ENCODE results near the gene BBS12. TPM values are rescaled to one million over a fixed set of nuclear protein-coding genes. Genes with fewer than 3 reads are reported as not detected.
"Not testable (repeated sequence)": the region's sequence is repeated elsewhere in the genome, so short reads cannot be mapped to it uniquely, and the experiment has no call there.

BBS12 gene
- polyA plus RNA-seq, 3 donors, result 0.19 to 1.0 (median 0.52) TPM

DNA sequence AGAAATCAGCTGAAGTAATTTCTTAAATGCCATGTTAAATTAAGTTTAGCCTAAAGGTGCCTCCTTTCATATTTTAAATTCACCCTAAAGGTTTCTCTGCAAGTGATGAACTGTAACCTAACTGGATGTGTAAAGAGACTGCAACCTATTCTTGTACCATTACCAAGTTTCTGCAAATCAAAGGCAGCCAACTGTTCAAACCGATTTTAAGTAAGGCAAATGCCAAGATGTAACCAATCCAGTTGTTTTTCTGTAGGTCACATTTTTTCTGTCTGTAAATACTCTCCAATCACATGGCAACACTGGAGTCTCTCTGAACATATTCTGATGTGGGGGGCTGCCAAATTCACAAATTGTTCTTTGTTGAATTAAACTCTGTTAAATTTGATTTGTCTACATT is 51.8 kb downstream of the BBS12 start:
- Mint-ChIP-seq H3K4me1 (no peaks in the 10 kb centered on the region), H3K9me3 (peaks cover 2 to 7% (median 3%) of the 10 kb centered on the region in 7 donors), H3K27ac (no peak overlapping the region), H3K4me3 (no peak overlapping the region), H3K36me3 (no peaks in the 10 kb centered on the region), H3K27me3 (ENCODE audit: low read depth in 3 of 3) (peaks cover 3 to 5% (median 3%) of the 10 kb centered on the region in 3 donors)
- H3K79me2 ChIP-seq (ENCODE audit: insufficient read depth, low read length), result no peaks in the 10 kb centered on the region
- no peaks in the 10 kb centered on the region for H3K27me3 ChIP-seq (ENCODE audit: control insufficient read depth in 2 of 2, insufficient read depth in 2 of 2, low read length in 2 of 2)
- TF ChIP-seq, protein P1, sequence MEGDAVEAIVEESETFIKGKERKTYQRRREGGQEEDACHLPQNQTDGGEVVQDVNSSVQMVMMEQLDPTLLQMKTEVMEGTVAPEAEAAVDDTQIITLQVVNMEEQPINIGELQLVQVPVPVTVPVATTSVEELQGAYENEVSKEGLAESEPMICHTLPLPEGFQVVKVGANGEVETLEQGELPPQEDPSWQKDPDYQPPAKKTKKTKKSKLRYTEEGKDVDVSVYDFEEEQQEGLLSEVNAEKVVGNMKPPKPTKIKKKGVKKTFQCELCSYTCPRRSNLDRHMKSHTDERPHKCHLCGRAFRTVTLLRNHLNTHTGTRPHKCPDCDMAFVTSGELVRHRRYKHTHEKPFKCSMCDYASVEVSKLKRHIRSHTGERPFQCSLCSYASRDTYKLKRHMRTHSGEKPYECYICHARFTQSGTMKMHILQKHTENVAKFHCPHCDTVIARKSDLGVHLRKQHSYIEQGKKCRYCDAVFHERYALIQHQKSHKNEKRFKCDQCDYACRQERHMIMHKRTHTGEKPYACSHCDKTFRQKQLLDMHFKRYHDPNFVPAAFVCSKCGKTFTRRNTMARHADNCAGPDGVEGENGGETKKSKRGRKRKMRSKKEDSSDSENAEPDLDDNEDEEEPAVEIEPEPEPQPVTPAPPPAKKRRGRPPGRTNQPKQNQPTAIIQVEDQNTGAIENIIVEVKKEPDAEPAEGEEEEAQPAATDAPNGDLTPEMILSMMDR (IDR thresholded peaks at IDR 0.05), result no peak
- H2AFZ ChIP-seq (ENCODE audit: insufficient read depth, low read depth, low read length, poor library complexity, severe bottlenecking), result no peak overlapping the region
- H3K9me3 ChIP-seq (replicated peaks in 1 of 2; ENCODE audit: control insufficient read depth in 1 of 2, insufficient read depth in 1 of 2, low read length in 2 of 2), result no peaks in the 10 kb centered on the region
- DNase-seq, result no peak
- H3K4me3 ChIP-seq (replicated peaks in 1 of 3; ENCODE audit: low read depth in 2 of 3, low read length in 3 of 3), result no peak overlapping the region
- H4K20me1 ChIP-seq (ENCODE audit: insufficient read depth, low read length), result no peaks in the 10 kb centered on the region
- no peak overlapping the region for H3K9ac ChIP-seq (ENCODE audit: insufficient read depth, low read length, poor library complexity, severe bottlenecking)
- intact Hi-C loops (cut with micrococcal nuclease), result no loop called here
- no peaks in the 10 kb centered on the region for H3K36me3 ChIP-seq (replicated peaks in 1 of 2; ENCODE audit: control insufficient read depth in 1 of 2, insufficient read depth in 2 of 2, low read length in 2 of 2)
- WGBS (ENCODE audit: insufficient coverage), result 86% methylated on average over 1 of the region's 1 CpG
- H3K4me2 ChIP-seq (replicated peaks; ENCODE audit: extremely low read depth, low read length, poor library complexity, severe bottlenecking), result no peak overlapping the region
- no peaks in the 10 kb centered on the region for H3K4me1 ChIP-seq (ENCODE audit: control insufficient read depth in 1 of 2, insufficient read depth in 2 of 2, low read length in 2 of 2)
- no peak overlapping the region for H3K27ac ChIP-seq (ENCODE audit: low read depth in 1 of 2, low read length in 2 of 2)

- Histone ChIP-seq H3K9ac (ENCODE audit: insufficient read depth, low read length, poor library complexity, severe bottlenecking) (no peak overlapping the region), H2AFZ (ENCODE audit: insufficient read depth, low read depth, low read length, poor library complexity, severe bottlenecking) (no peak overlapping the region), H3K36me3 (replicated peaks in 1 of 2; ENCODE audit: control insufficient read depth in 1 of 2, insufficient read depth in 2 of 2, low read length in 2 of 2) (no peaks in the 10 kb centered on the region), H4K20me1 (ENCODE audit: insufficient read depth, low read length) (no peaks in the 10 kb centered on the region), H3K27me3 (ENCODE audit: control insufficient read depth in 2 of 2, insufficient read depth in 2 of 2, low read length in 2 of 2) (no peaks in the 10 kb centered on the region), H3K27ac (ENCODE audit: low read depth in 1 of 2, low read length in 2 of 2) (no peak overlapping the region), H3K9me3 (replicated peaks in 1 of 2; ENCODE audit: control insufficient read depth in 1 of 2, insufficient read depth in 1 of 2, low read length in 2 of 2) (no peaks in the 10 kb centered on the region), H3K79me2 (ENCODE audit: insufficient read depth, low read length) (no peaks in the 10 kb centered on the region), H3K4me1 (ENCODE audit: control insufficient read depth in 1 of 2, insufficient read depth in 2 of 2, low read length in 2 of 2) (no peaks in the 10 kb centered on the region), H3K4me2 (replicated peaks; ENCODE audit: extremely low read depth, low read length, poor library complexity, severe bottlenecking) (no peak overlapping the region), H3K4me3 (replicated peaks in 1 of 3; ENCODE audit: low read depth in 2 of 3, low read length in 3 of 3) (no peak overlapping the region)
- TF ChIP-seq, protein P1 (IDR thresholded peaks at IDR 0.05), result no peak
- Mint-ChIP-seq H3K9me3 (peaks cover 0 to 6% (median 3%) of the 10 kb centered on the region in 7 donors), H3K4me3 (no peak overlapping the region), H3K36me3 (no peaks in the 10 kb centered on the region), H3K27ac (no peak overlapping the region), H3K27me3 (ENCODE audit: low read depth in 3 of 3) (peaks cover 3 to 5% (median 3%) of the 10 kb centered on the region in 3 donors), H3K4me1 (no peaks in the 10 kb centered on the region)
- WGBS (ENCODE audit: insufficient coverage), result 100% methylated on average over 1 of the region's 2 CpGs
- DNase-seq, result no peak
- intact Hi-C loops (cut with micrococcal nuclease), result no loop called here
These were observed 52.6 kb downstream of the BBS12 start for GRCh38 chr4:122785099-122785498.

GRCh38 chr4:122786296-122786695 is 53.8 kb downstream of the BBS12 start:
- H3K4me1 ChIP-seq (ENCODE audit: control insufficient read depth in 1 of 2, insufficient read depth in 2 of 2, low read length in 2 of 2); H3K27me3 Mint-ChIP-seq (ENCODE audit: low read depth in 3 of 3); H3K36me3 ChIP-seq (replicated peaks in 1 of 2; ENCODE audit: control insufficient read depth in 1 of 2, insufficient read depth in 2 of 2, low read length in 2 of 2); H3K4me2 ChIP-seq (replicated peaks; ENCODE audit: extremely low read depth, low read length, poor library complexity, severe bottlenecking); H3K4me1 Mint-ChIP-seq; DNase-seq; H4K20me1 ChIP-seq (ENCODE audit: insufficient read depth, low read length); H3K79me2 ChIP-seq (ENCODE audit: insufficient read depth, low read length); H3K27ac ChIP-seq (ENCODE audit: low read depth in 1 of 2, low read length in 2 of 2); H3K9me3 ChIP-seq (replicated peaks in 1 of 2; ENCODE audit: control insufficient read depth in 1 of 2, insufficient read depth in 1 of 2, low read length in 2 of 2); H3K9ac ChIP-seq (ENCODE audit: insufficient read depth, low read length, poor library complexity, severe bottlenecking); intact Hi-C loops (cut with micrococcal nuclease); H3K4me3 ChIP-seq (replicated peaks in 1 of 3; ENCODE audit: low read depth in 2 of 3, low read length in 3 of 3); H3K36me3 Mint-ChIP-seq; H3K9me3 Mint-ChIP-seq; H3K27ac Mint-ChIP-seq; H3K27me3 ChIP-seq (ENCODE audit: control insufficient read depth in 2 of 2, insufficient read depth in 2 of 2, low read length in 2 of 2); H2AFZ ChIP-seq (ENCODE audit: insufficient read depth, low read depth, low read length, poor library complexity, severe bottlenecking); H3K4me3 Mint-ChIP-seq: not testable (repeated sequence)
- 100% methylated on average over 1 of the region's 4 CpGs for WGBS (ENCODE audit: insufficient coverage)

Data from CD14-positive monocyte (primary cell).